Measurements from ENCODE around the gene RSPH9. TPM values are rescaled to one million over a fixed set of nuclear protein-coding genes. Genes with fewer than 3 reads are reported as not detected.
"Not testable (repeated sequence)": the region's sequence is repeated elsewhere in the genome, so short reads cannot be mapped to it uniquely, and the experiment has no call there.

RSPH9 gene
- total RNA-seq, 1 experiment from 2014 or later = not detected

DNA sequence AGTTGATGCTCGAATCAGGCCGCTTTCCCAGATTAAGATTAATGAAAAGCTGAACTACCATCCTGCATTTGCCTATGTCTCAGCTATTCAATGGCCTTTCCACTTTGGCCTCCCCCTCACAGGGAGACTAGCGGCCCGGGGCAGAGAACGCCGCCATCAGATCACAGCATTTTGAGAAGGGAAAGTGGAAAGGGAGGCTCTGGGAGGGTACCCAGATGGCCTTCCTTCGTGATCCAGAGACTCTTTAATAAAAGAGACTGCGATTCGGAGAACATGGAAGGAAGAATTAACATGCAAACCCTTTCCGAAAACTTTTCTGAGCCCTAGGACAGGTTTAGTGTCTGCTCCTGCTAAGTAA, 42.2 kb downstream of the RSPH9 start:
- no peak for DNase-seq (ENCODE audit: low spot score)

- peak; percentile 72 for DNase-seq (ENCODE audit: low spot score)
These were observed 42.9 kb downstream of the RSPH9 start, which contains the start of gene MRPS18A for GRCh38 chr6:43687437-43688347. Gene MRPS18A (minus strand): TSS chr6:43687791. CDS start chr6:43687779, 12 bp downstream.

- DNase-seq (ENCODE audit: low spot score) = no peak
These were observed 44.6 kb downstream of the RSPH9 start for GRCh38 chr6:43689421-43689820.

GRCh38 chr6:43695215-43695966, 50.6 kb downstream of the RSPH9 start:
- no peak for DNase-seq (ENCODE audit: low spot score)

DNA sequence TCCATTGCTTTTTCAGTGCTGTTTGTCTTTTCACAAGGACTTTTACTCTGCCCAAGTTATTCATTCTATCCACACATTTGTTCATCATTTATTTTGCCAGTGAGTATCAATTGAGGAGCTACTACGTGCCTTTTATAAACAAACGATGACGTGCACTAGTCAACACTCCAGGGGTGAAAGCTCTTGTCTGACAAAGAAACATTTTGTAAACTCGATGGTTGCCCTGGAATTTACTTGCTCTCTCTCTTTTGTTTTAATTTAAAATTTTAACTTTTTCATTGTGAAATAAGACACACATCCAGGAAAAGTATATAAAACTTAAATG, 51.1 kb downstream of the RSPH9 start:
- DNase-seq (ENCODE audit: low spot score) = no peak

- no peak for DNase-seq (ENCODE audit: low spot score)
These were observed 52.6 kb downstream of the RSPH9 start for GRCh38 chr6:43697421-43697820.

- peak; percentile 61 for DNase-seq (ENCODE audit: low spot score)
These were observed 53.9 kb downstream of the RSPH9 start for GRCh38 chr6:43698584-43699349.

- DNase-seq (ENCODE audit: low spot score) = peak; percentile 76
These were observed 54.8 kb downstream of the RSPH9 start for GRCh38 chr6:43699564-43700186.

- not testable (repeated sequence) for DNase-seq (ENCODE audit: low spot score)
These were observed 56.2 kb downstream of the RSPH9 start for GRCh38 chr6:43700939-43701560.

- no peak for DNase-seq (ENCODE audit: low spot score)
These were observed 57.3 kb downstream of the RSPH9 start for GRCh38 chr6:43702171-43702533.

DNA sequence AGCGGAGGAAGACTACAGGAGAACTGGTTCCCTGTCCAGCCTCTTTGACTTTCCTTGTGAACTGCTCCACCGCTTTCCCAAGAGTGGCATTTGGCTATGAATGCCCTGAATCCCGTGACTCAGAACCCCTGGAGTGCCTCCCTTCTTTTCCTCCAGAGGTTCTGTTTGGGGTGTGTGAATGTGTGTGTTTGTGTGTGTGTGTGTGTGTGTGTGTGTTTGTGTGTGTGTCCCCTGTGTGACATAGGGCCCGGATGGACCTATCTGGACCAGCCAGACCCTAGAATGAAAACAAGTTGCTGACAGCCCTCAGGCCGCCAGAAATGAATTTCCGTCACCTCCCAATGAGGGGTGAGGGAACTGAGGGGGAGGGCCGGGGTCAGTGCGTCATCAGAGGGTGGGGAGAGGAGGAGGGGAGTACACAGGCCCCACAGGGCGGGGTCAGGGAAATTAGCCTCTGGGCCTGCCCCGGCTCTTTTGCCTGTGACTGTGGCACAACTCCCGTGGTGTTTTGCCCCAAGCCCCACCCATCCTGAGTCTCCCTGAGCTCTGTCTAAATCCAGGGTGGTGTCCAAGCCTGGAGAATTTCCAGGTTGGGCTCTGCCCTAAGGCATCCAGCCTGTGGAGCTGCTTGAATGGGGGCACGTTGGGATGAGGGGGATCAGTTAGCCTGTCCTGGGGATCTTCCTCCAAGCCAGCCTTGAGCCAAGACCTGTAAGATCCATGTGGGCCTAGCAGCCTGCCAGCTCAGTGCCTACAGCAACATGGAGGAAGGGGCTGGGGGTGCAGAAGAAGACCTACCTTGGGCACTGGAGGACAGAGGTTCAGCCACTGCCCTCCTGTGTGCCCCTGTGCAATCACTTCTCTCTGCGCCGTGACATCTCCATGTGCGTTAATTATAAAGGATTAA, 58.0 kb downstream of the RSPH9 start:
- DNase-seq (ENCODE audit: low spot score) = peak; percentile 93

- DNase-seq (ENCODE audit: low spot score) = no peak
These were observed 58.9 kb downstream of the RSPH9 start for GRCh38 chr6:43703512-43704429.

GRCh38 chr6:43705996-43706395, 61.2 kb downstream of the RSPH9 start:
- DNase-seq (ENCODE audit: low spot score) = no peak

DNA sequence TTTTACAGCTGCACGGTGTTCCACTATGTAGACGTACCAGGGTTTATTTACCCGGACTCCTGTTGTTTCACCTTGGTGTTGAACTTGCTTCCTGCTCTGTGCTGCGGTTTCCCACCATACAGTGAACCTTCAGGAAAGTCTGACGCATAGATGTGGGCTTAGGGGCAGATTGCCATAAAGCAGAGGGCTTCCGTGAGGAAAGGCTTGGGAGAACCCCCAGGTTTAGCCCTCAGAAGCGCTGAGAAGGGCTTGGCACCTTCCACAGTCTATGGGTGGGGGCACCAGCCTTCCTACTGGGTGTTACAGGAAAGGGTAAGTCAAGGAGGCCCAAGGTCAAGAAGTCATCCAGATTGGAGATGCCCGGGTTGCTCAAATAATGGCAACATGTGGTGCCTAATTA, 62.0 kb downstream of the RSPH9 start:
- peak; percentile 83 for DNase-seq (ENCODE audit: low spot score)

DNA sequence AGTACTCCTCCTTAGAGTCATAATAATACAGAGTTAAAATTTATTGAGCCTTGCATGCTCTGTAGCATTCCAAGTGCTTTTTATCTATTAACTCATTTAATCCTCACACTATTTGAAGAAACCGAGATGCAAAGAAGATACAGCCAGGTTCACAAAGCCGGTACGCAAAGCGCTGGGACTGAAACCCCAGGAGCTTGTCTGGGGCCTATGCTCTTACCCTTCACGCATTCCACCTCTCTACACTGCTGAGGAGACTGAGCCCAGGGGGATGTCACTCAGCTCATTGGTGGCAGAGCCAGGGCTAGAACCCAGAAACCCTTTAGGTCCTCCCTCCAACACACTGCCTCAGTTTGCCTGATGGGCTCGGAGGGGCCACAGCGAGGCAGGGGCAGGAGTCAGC, 62.4 kb downstream of the RSPH9 start:
- no peak for DNase-seq (ENCODE audit: low spot score)

- DNase-seq (ENCODE audit: low spot score) = peak; percentile 42
These were observed 62.9 kb downstream of the RSPH9 start for GRCh38 chr6:43707767-43708166.

- DNase-seq (ENCODE audit: low spot score) = peak; percentile 75
These were observed 64.2 kb downstream of the RSPH9 start for GRCh38 chr6:43708860-43709653.

- DNase-seq (ENCODE audit: low spot score) = no peak
These were observed 64.9 kb downstream of the RSPH9 start for GRCh38 chr6:43709654-43710303.
